Stimulated activated memory B cell treated with anti-CD40 and anti-IgM and Interleukin-4, amounts not matched to agents 10 μg/mL and 1 μg/mL and 100 μg/mL, for 72 hours (primary cell): Measurements from ENCODE around the gene TSPAN16.
A peak's percentile ranks its signal among the peaks of the same experiment; 100 is the strongest.
"Not testable (repeated sequence)": the region's sequence is repeated elsewhere in the genome, so short reads cannot be mapped to it uniquely, and the experiment has no call there.

Experiments
- ATAC-seq: fragments of 150-1000 bp; cut with Tn5 transposase; 2 replicates; pipeline ENCODE4 v1.10.0; 2021
- H3K27ac Mint-ChIP-seq: one replicate; pipeline ENCODE4 v1.8.0; 2022; ENCODE audit warnings: mild to moderate bottlenecking, mixed read lengths
- H3K27me3 Mint-ChIP-seq: one replicate; pipeline ENCODE4 v1.8.0; 2022; ENCODE audit warnings: mixed read lengths
- H3K36me3 Mint-ChIP-seq: one replicate; pipeline ENCODE4 v1.8.0; 2022; ENCODE audit warnings: mixed read lengths
- H3K4me1 Mint-ChIP-seq: one replicate; pipeline ENCODE4 v1.8.0; 2022; ENCODE audit warnings: mixed read lengths
- H3K4me3 Mint-ChIP-seq: one replicate; pipeline ENCODE4 v1.8.0; 2022; ENCODE audit warnings: mild to moderate bottlenecking, moderate library complexity, mixed read lengths
- H3K9me3 Mint-ChIP-seq: one replicate; pipeline ENCODE4 v1.8.0; 2022; ENCODE audit warnings: mixed read lengths

The TSPAN16 gene

DNA sequence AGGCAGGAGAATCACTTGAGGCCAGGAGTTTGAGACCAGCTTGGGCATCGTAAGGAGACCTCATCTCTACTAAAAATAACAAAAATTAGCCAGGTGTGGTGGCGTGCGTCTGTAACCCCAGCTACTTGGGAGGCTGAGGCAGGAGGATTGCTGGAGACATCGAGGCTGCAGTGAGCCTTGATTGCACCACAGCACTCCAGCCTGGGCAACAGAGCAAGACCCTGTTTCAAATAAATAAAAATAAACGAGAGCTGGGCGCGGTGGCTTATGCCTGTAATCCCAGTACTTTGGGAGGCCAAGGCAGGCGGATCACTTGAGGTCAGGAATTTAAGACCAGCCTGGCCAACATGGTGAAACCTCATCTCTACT is 44.1 kb downstream of the TSPAN16 start:
- not testable (repeated sequence) for H3K27me3 Mint-ChIP-seq

GRCh38 chr19:11342429-11342828 is 46.5 kb downstream of the TSPAN16 start:
- Mint-ChIP-seq H3K27me3 (no peaks in the 10 kb centered on the region), H3K4me1 (peaks cover 45% of the 10 kb centered on the region), H3K4me3 (no peak overlapping the region), H3K9me3 (no peaks in the 10 kb centered on the region), H3K36me3 (peaks cover 8% of the 10 kb centered on the region), H3K27ac (no peak overlapping the region)
- ATAC-seq, result no peak

More for the DNA sequence above, 44.1 kb downstream of the TSPAN16 start:
- peak overlapping the region; percentile 83 for H3K4me3 Mint-ChIP-seq
- peak overlapping the region; percentile 81 for H3K27ac Mint-ChIP-seq
- H3K4me1 Mint-ChIP-seq, result peaks cover 26% of the 10 kb centered on the region
- ATAC-seq, H3K9me3 Mint-ChIP-seq: not testable (repeated sequence)
- H3K36me3 Mint-ChIP-seq, result peaks cover 24% of the 10 kb centered on the region

- H3K27ac Mint-ChIP-seq, result peak overlapping the region; percentile 88
- ATAC-seq, result no peak
- H3K27me3 Mint-ChIP-seq, result no peaks in the 10 kb centered on the region
- peak overlapping the region; percentile 86 for H3K4me3 Mint-ChIP-seq
- H3K36me3 Mint-ChIP-seq, result peaks cover 17% of the 10 kb centered on the region
- peaks cover 4% of the 10 kb centered on the region for H3K9me3 Mint-ChIP-seq
- H3K4me1 Mint-ChIP-seq, result peaks cover 29% of the 10 kb centered on the region
Observed at GRCh38 chr19:11345122-11345803, 49.3 kb downstream of the TSPAN16 start.

DNA sequence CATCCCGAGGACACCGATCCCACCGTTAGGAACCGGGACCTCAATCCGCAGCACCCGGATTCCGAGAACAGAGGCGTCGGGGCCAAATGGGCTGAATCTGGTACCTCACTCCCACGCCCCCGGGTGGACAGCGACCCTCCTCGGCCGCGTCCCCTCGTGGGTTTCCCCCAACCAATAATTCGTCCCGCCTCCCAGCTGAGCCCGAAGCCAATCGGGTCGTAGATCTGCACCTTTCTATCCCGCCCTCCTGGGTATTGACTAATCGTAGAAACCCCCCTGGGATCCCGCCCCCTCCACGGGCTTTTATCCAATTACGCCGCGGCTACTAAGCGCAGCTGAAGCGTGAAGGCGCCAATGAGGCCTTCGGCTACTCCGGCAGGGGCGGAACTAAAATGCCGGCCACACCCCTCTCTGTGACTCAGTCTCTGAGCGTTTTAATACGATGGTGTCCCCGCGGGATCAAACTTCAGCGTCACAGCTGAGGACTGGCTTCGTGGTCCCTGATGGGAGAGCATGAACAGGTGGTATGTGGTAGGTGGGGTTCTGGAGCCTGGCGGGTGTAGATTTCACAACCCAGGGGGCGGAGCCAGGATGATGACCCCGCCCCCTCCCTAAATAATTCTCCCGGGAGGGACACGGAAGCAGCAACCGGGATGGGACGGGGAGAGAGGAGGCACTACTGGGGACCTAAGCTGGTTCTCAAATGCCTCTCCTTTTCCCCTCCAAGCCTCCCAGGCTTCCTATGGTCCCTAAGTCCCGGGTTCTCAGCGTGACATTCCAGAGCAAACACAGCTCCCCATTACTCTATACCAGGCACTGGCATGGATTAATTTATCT is 50.4 kb downstream of the TSPAN16 start, which contains the start of the genes CCDC159 and TMEM205:
Gene CCDC159, plus strand, starts transcription at position 416 of the 837 bp plus-strand sequence. Its CDS starts 88 bp downstream, at position 504.
Gene TMEM205, minus strand, starts transcription at position 165 of the 837 bp plus-strand sequence. CDS start 649 bp downstream, outside the sequence.
- Mint-ChIP-seq H3K36me3 (peaks cover 17% of the 10 kb centered on the region), H3K4me3 (peak within 1 kb of the TSS; percentile 86), H3K4me1 (peaks cover 29% of the 10 kb centered on the region), H3K27me3 (no peaks in the 10 kb centered on the region), H3K9me3 (peaks cover 4% of the 10 kb centered on the region), H3K27ac (peak within 1 kb of the TSS; percentile 88)
- peak; percentile 98 for ATAC-seq

DNA sequence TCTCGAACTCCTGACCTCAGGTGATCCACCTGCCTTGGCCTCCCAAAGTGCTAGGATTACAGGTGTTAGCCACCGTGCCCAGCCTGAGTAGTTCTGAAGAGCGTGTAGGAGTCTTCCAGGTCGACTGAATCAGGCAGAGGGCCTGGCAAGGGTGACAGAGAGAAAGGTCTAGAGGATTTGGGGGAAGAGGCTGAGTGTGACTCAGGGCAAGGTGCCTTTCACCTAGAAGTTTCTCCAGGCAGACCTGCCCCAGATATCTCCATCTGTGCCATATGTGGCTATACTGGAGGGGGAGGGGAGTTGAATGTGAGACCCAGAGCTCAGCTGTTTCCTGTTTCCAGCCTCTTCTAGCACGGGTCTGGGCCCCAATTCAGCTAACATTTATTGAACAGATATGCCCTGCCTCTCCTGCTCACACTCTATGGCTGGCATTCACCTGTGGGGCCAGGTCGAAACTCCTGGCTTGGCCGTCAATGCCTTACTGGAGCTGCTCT is 51.6 kb downstream of the TSPAN16 start:
- Mint-ChIP-seq H3K36me3 (peaks cover 12% of the 10 kb centered on the region), H3K27me3 (no peaks in the 10 kb centered on the region), H3K9me3 (peaks cover 4% of the 10 kb centered on the region), H3K4me3 (peak overlapping the region; percentile 86), H3K27ac (no peak overlapping the region), H3K4me1 (peaks cover 29% of the 10 kb centered on the region)
- no peak for ATAC-seq

DNA sequence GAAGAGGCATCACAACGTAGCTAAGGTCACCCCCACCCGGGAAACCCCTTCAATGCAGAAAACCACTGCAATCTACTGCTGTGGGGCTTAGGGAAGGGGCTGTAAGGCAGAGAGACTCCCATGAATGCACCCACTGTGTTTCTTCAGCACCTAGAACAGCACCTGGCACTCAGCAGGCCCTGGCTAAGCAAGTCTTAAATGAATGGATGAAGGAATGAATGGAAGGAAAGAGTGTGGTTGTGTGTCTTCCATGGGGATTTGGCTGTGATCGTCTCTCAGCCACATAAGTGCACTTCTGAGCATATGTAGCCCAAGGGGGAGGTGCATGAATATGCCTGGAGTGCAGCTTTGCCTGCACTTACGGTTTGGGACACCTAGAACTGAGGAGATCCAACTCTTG is 53.2 kb downstream of the TSPAN16 start:
- no peaks in the 10 kb centered on the region for H3K27me3 Mint-ChIP-seq
- ATAC-seq, result no peak
- no peak overlapping the region for H3K27ac Mint-ChIP-seq
- peaks cover 29% of the 10 kb centered on the region for H3K4me1 Mint-ChIP-seq
- H3K36me3 Mint-ChIP-seq, result peaks cover 9% of the 10 kb centered on the region
- H3K9me3 Mint-ChIP-seq, result peaks cover 4% of the 10 kb centered on the region
- no peak overlapping the region for H3K4me3 Mint-ChIP-seq

DNA sequence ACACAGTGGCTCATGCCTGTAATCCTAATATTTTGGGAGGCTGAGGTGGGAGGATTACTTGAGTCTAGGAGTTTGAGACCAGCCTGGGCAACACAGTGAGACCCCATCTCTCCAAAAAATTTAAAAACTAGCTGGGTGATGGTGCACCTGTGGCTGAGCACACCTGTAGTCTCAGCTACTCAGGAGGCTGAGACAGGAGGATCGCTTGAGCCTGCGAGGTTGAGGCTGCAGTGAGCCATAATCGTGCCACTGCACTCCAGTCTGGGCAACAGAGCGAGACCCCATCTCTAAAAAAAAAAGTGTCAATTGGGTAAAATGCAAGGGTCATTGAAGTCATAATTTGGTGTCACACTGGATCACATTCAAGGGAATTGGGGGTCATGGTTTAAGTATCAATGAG is 58.1 kb downstream of the TSPAN16 start:
- H3K4me3 Mint-ChIP-seq, ATAC-seq, H3K9me3 Mint-ChIP-seq, H3K27ac Mint-ChIP-seq: not testable (repeated sequence)
- Mint-ChIP-seq H3K36me3 (peaks cover 12% of the 10 kb centered on the region), H3K27me3 (peaks cover 38% of the 10 kb centered on the region), H3K4me1 (peaks cover 13% of the 10 kb centered on the region)

DNA sequence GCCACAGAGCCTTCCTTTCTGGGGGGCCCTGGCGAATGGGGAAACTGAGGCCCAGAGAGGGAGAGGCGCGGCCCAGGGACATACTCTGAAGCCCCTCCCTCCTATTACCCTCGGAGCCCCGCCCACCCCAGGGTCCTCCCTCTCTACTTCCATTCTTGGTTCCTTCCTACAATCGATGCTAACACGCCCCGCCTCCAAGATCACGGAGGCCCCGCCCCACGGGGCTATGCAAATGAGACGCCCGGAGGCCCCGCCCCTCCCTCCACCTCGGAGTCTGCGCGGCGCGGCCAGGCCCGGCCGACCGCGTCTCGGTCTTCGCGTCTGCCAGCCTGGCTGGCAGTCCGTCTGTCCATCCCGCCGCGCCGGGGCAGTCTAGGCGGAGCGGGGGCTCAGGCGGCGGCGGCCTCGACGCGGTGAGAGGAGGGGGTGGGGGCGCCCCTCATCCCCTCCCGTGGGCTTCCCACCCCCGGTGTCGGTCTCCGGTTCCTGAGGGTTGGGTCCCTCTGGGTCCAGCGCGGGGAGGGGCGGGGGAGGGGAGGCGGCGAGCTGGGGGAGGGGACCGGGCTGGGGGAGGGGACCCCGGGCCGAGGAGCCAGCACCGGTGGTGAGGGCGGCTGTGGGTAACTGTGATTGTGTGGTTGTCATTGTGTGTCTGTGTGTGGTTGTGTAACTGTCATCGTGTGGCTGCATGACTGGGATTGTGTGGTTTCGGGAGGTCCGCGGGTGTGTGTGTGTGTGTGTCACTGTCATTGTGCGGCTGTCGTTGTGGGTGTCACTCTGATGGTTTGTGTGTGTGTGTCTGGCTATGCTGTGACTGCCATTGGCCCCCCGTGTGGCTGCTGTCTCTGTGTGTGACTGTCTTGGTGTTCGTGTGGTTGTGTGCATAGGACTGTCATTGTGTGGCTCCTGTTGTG is 59.5 kb downstream of the TSPAN16 start, which contains the start of gene PLPPR2:
Gene PLPPR2, plus strand, starts transcription at position 273 of the 914 bp plus-strand sequence. CDS start 2,242 bp downstream, outside the sequence.
- Mint-ChIP-seq H3K27me3 (peaks cover 38% of the 10 kb centered on the region), H3K4me1 (peaks cover 13% of the 10 kb centered on the region), H3K36me3 (peaks cover 4% of the 10 kb centered on the region), H3K9me3 (no peaks in the 10 kb centered on the region), H3K4me3 (peak within 1 kb of the TSS; percentile 44), H3K27ac (peak within 1 kb of the TSS; percentile 1)
- peak; percentile 80 for ATAC-seq

DNA sequence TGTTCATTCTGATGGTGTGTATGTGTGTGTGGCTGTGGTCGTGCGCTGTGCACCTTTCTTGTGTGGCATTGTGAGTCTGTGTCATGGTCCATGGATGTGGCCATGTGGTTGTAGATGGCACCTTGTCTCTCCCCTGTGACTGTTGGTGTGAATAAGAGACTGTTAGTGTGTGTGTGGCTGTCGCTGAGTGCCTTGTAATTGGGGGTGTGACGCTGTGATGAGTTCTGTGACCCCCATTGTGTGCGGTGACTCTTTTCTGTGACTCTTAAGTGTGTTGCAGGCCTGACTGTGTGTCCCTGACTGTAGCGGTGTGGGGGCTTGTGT is 60.1 kb downstream of the TSPAN16 start:
- H3K9me3 Mint-ChIP-seq, result no peaks in the 10 kb centered on the region
- peaks cover 13% of the 10 kb centered on the region for H3K4me1 Mint-ChIP-seq
- ATAC-seq, result no peak
- H3K27me3 Mint-ChIP-seq, result peaks cover 38% of the 10 kb centered on the region
- no peak overlapping the region for H3K27ac Mint-ChIP-seq
- H3K36me3 Mint-ChIP-seq, result peaks cover 4% of the 10 kb centered on the region
- peak overlapping the region; percentile 44 for H3K4me3 Mint-ChIP-seq

DNA sequence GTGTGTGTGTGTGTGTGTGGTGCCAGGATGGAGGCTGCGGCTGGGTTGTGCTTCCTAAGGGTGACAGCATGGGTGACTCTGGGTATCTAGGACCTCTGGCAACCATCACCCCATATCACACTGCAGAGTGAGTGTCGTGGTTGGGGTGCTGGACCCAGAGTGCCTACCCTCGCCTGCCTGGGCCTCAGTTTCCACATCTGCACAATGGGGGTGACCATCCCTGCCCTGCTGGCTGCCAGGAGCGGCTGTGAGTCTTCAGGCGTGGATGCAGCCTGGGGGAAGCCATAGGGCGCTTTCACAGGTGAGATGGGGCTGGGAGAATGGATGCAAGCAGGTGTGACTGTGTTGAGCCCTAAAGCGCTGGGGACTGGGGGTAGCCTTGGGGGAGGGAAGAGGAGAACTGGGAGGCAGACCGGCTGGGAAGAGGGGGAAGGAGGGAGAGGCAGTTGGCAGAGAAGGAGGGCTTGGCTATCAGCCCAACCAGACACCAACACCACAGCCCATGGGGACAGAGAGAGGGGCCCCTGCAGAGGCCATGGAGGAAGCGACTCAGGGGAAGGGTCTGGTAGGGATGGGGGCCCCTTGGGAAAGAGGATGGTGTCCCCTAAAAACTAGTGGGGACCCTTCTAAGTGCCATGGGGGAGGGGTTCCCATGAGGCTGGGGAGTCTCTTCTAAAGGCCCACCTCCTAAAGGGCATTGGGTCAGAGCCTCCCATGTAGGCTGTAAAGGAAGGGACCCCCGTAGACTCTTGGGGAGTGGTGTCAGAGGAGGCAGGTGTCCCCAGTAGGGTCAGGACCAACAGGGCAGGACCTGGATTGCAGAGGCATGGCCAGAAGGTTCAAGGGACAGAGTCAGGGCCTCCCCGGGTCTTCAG is 61.0 kb downstream of the TSPAN16 start:
- Mint-ChIP-seq H3K27ac (no peak overlapping the region), H3K4me3 (no peak overlapping the region), H3K27me3 (peaks cover 38% of the 10 kb centered on the region), H3K4me1 (peaks cover 13% of the 10 kb centered on the region), H3K9me3 (no peaks in the 10 kb centered on the region), H3K36me3 (peaks cover 4% of the 10 kb centered on the region)
- ATAC-seq, result no peak

DNA sequence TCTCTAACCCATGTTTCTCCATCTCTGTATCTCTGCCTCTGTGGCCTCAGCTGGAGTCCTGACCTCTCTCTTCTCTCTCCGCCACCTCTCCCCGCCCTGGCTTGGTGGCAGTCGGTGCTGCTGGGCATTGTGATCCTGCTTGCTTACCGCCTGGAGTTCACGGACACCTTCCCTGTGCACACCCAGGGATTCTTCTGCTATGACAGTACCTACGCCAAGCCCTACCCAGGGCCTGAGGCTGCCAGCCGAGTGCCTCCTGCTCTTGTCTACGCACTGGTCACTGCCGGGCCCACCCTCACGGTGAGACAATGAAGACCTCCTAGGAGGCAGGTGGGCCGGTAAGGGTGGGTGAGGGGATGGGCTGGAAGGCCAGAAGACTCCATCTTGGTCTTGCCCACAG is 63.5 kb downstream of the TSPAN16 start:
- ATAC-seq, result no peak
- Mint-ChIP-seq H3K4me3 (no peak overlapping the region), H3K4me1 (peaks cover 13% of the 10 kb centered on the region), H3K27ac (no peak overlapping the region), H3K27me3 (peaks cover 38% of the 10 kb centered on the region), H3K36me3 (peaks cover 7% of the 10 kb centered on the region), H3K9me3 (no peaks in the 10 kb centered on the region)

DNA sequence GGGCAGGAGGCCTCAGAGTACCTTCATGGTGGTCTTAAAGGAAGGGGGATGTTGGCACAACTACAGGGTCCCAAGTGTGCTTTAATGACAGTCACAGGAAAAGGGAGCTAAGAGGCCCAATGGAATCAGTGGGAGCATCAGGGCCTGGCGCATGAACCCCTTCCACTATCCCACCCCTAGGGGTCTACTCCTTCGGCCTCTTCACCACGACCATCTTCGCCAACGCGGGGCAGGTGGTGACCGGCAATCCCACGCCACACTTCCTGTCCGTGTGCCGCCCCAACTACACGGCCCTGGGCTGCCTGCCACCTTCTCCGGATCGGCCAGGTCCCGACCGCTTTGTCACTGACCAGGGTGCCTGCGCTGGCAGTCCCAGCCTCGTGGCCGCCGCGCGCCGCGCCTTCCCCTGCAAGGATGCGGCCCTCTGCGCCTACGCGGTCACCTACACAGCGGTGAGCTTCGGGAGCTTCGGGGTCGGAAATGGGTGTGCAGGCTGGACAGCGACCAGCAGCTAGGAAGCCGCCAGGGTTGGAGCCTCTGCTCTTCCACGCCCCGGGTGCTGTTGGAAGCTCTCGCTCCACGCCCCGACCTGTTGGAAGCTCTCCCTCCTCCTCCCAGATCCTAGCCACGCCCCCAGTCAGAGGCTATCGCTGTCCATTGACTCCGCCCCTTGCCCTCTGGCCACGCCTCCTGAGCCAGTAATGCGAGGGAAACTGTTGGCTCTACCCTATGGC is 65.2 kb downstream of the TSPAN16 start:
- Mint-ChIP-seq H3K36me3 (peaks cover 14% of the 10 kb centered on the region), H3K4me1 (peaks cover 5% of the 10 kb centered on the region), H3K27ac (no peak overlapping the region), H3K4me3 (no peak overlapping the region), H3K27me3 (peaks cover 22% of the 10 kb centered on the region), H3K9me3 (no peaks in the 10 kb centered on the region)
- no peak for ATAC-seq
